ENCODE results near the gene SCN1B.

The SCN1B gene

DNA sequence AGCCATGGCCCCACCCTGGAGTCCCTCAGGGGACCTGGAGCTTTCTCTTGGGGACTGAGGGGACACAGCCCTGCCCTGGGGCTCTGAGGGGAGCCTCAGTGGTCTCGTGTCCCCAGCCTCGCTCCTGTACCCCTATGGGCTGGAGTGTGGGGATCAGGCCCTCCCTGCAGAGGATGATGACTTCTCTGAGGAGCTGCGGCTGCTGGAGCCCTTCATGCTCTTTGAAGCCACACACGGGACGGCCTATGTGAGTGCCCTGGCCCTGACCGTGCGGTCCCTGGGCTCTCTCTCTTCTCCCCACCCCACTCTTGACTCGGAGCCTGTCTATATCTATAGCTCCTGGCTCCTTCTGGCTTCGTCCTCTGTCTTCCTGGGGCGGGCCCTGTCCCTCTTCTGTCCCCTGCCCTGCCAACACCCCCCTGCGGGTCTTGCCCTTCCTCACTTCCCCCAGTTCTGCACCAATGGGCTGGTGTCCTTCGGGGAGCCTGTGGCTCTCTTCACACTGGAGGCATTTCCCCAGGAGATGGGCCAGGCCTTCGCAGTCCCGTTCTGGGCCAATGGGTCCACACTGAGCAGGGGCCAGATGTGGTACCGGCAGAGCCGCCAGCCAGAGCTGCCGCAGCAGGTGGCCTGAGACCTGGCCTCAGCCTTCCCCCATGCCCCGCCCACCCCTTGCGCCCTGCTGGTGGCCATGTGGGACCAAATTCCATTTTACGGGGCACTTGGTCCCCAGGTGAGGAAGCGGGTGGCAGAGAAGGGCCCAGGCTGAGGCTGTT lies 44.3 kb downstream of the SCN1B start:
- no peak for DNase-seq (ENCODE audit: low spot score)

DNA sequence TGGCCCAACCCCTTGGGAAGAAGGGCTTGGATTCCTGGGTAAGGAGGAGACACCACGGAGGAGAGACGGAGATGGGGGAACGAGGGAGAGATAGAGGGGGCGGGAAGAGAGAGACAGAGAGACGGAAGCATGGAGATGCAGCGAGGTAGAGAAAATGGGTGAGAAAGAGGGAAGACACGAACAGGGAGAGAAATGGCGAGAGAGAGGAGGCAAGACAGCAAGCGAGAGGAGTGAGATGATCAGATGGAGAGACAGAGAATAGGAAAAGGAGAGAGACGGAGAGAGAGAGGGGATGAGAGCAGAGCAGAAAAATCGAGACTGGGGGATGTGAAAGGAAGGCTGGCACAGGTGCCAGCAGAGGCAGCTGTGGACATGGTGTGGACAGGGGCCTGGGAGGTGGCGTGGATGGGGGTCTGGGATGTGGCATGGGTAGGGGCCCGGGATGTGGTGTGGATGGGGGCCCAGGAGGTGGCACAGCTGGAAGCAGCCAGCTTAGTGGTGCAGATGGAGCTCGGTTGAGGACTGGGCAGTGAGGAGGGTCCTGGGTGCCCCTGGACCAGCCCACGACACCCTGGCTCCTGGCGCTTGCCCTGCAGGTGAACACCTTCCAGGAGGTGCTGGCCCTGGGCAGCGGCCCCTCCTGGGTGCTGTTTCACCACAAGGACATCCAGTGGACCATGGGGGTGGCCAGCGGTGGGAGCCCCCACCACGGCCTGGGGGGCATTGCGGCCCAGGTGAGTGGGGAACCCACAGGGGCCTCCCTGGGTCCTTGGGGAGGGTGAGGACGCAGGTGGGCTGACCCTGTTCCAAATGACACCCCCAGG lies 45.1 kb downstream of the SCN1B start:
- DNase-seq (ENCODE audit: low spot score), result no peak

DNA sequence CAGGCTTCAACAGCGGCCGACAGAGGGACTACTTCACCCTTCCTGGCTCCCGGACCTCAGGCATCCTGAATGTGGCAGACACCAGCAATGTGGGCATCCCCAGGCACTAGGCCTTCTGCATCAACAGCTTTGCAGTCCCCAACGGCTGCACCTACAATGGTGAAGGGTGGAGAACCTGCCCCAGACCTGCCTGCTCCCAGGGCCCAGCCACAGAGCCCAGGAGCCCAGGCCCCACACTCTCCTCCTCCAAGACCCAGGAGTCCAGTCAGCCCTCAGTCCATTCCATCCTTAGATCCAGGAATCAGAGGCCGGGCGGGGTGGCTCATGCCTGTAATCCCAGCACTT lies 45.7 kb downstream of the SCN1B start:
- DNase-seq (ENCODE audit: low spot score), result no peak

DNA sequence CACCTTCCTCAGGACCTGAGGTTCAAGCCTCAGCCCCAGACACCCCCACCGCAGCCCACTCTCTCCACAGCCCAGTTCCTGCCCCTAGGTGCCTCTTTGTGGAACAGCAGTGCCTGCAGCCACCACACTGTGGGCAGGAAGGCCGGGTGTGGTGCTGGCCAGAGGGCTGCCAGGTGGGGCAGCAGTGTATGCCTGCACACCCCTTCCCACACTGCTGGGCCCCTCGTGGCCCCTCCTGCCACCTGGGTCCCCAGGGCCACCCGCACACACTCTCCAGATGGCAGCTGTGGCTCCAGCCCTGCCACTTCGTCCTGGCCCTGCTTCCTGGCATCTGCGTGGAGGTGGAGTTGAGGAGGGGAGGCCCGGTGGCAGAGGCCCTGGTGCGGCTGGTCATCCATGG lies 46.4 kb downstream of the SCN1B start:
- DNase-seq (ENCODE audit: low spot score), result no peak

DNA sequence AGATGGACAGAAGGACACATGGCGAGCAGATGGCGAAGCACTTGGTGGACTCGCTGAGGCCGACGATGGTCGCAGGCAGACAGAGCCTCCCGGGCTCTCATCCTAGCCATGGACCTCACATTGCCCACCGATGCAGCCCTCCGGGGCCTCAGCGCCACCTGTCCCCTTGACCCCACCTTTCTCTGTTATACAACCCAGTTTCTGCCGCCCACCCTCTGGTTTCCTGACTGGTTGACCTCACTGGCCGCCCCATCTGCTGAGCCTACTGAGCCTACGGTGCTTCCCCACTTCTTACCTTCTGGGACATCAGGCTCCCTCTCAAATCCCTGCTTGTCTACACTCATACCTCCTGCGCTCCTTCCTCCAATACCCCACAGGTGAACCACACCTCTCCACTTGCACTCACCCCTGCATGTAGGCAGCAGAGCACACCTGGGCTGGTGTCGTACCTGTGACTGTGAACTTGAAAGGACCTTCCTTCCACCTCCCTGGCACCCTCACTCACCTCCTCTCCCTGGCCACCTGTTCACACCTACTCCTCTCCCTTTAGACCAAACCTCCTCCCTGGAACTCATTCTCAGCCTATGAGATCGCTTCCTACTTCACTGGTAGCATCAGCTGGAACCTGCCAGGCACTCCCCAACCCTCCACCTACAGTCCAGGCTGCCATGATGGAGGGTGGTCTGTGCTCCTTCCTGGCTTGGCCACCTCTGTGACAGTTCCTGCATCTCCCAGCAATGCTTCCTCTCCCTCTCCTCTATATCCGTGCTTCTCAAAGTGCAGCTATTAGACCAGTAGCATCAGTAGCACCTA lies 47.3 kb downstream of the SCN1B start:
- no peak for DNase-seq (ENCODE audit: low spot score)

DNA sequence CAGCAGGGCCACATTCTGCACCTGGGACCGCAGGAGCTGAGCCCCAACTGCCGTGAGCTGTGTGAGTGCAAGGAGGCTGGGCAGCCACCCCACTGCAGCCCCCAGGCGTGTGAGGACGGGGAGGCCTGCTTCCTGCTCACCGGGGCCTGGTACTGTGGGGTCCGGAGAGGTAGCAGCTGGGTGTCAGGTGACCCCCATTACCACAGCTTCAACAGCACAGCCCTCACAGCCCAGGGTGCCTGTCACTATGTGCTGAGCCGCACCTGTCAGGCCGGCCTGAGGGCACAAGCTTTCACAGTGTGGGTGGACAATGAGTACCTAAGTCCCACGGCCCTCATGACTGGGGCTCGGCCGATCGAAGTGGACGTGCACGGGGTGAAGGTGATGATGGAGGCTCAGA lies 49.6 kb downstream of the SCN1B start:
- DNase-seq (ENCODE audit: low spot score), result no peak

DNA sequence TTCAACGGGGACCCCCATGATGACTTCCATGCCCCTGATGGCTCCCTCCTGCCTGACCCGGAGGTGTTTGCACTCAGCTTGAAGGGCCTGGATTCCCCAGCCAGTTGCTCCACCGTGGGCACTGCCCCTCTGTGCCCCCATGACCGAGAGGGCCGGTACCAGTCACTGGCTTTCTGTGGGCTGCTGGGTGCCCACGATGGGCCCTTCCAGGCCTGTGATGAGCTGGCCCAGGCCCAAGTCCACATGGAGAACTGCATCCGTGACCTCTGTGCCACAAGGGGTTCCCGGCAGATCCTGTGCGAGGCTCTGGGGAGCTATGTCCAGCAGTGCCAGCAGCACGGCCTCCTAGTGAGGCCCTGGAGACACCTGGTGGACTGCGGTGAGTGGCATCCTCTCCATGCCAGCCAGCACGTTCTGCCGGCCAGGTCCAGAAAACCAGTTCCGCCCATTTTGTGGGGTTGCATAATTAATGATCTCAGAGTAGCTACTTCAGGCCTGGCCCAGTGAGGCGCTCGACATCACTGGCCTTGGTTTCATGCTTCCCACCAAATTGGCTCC lies 50.4 kb downstream of the SCN1B start:
- DNase-seq (ENCODE audit: low spot score), result no peak

DNA sequence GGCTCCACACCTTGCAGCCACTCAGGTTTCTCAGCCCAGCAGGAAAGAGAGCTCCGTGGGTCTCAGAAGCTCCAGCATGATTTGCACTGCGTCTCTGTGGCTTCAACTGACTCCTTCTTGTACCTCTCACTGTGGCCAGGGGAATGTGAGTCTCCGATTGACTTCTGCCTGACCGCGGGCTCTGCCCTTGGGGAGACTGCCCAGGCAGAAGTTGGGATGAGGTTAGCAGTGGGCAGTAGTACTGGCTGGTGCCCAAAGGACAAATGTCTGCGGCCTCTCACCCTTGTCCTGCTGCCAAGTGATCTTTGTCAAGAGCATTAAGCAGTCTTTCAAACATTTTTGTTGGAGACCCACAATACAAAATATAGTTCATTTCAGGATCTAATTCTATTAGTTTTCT lies 50.9 kb downstream of the SCN1B start:
- no peak for DNase-seq (ENCODE audit: low spot score)

DNA sequence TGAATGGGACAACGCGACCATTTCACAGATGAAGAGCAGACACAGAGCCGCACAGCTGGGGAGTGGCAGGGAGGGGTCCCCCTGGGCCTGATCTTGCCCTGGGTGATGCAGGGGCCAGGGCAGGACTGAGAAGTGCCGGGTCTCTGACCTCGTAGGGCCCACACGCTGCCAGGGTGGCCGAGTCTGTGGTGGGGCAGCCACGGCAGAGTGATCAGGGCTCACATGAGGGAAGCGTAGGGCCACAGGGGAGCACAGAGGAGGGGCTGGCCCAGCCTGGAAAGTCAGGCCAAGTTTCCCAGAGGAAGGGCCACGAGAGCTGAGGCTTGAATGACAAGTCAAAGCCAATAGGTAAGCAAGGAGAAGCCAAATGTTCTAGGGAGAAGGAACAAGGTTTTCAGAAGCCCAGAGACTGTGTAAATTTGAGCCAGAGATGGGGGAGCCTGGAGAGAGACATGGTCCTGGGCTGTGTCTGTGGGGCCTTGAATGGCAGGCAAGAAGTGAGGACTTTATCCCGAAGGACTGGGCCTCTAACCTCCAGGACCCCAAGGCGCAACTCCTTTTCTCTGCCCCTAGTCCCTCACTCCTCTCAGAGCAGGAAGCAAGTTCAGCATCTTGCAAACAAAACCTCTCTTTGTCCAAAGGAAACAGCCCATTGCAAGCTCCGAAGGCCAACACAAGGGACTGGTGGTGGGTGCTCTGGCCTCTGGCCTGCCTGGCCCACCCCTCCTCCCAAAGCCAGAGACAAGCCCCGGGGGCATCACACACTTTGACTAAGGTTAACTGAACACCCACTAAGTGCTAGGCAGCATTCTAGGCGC lies 53.6 kb downstream of the SCN1B start:
- DNase-seq (ENCODE audit: low spot score), result no peak

DNA sequence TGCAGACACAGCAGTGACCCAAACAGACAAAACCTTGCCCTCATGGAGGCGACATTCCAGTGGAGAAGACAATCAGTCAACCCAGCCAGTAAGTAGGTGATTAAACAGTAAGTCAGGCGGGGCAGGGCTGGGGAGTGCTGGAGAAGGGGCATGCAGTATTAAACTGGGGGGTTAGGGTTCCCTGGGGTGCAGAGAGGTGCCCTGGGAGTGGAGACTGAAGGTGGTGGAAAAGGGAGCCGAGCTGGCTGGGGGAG lies 54.2 kb downstream of the SCN1B start:
- no peak for DNase-seq (ENCODE audit: low spot score)

DNA sequence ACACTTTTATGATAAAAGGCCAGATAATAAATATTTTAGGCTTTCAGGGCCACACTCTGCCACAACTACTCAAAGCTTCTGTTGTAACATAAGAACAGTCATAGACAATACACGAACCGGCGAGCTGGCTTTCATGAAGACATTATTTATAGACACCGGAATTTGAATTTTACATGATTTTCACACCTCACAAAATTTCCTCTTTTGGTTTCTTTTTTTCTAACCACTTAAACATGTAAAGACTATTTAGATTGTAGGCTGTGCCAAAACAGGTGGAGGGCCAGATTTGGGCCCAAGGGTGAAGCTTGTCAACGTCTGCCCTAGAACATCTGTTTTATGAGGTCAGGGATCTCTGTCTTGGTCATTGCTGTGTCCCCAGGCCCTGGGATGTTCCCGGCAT lies 55.7 kb downstream of the SCN1B start:
- no peak for DNase-seq (ENCODE audit: low spot score)

DNA sequence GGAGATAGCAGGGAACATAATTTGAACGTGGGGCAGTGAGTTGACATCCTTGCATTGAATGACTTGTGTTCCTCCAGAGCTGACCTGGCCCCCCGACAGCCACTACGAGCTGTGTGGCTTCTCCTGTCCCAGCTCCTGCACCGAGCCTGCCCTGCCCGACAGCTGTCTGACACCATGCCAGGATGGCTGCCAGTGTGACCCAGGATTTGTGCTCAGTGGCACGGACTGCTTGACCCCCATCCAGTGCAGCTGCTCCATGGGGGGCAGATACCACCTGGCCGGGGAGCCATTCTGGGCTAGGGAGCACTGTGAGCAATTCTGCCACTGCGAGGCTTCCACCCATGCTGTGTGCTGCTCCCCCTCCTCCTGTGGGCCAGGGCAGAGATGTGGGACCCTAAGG lies 56.2 kb downstream of the SCN1B start:
- DNase-seq (ENCODE audit: low spot score), result no peak

DNA sequence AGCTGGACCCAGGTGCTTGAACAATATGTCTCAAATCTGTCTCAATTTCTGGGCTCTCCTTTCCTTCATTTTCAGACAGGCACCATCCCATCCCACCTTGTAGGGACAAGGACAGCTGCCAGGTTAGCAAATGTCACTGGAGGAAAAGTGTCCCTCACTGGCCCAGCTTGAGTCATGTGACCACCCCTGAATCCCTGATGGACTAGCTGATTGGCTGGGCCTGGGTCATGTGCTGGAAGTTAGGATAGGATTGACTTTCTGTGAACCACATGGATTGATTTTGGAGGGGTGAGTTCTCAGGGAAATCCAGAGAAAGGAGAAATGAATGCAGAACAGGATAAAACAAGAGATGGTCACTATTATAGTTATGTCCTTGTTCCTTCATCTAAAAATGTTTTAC lies 57.1 kb downstream of the SCN1B start:
- DNase-seq (ENCODE audit: low spot score), result no peak

DNA sequence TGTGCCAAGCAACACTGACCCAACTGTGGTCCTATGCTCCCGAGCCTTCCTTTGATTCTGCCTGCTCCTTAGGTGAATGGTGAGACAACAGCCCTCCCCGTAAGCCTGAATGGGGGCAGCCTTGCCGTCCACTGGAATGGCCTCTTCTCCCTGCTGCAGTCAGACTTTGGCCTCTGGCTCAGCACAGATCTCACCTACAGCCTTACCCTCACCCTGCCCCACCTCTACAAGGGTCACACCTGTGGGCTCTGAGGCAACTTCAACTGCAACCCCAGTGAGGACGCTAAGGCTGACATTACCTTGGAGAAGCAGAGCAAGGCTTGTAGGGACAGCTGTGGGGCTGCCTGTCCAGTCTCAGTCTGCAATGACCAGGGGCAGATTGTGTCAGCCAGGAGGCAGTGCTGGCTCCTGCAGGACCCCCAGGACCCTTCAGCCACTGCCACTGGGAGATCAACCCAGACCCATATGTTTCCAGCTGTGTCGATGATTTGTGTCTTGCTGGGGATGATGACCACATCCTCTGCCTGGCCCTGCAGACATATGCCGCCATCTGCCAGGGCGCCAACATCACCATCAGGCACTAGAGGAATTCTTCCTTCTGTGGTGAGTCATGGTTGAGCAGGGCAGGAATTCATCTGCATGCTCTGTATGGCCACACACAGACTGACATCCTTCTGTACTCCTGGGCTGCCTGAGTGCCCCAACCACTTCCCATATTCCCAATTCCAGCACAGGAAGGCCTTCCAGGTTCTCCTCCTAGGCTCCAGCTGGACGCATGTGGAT lies 58.1 kb downstream of the SCN1B start:
- DNase-seq (ENCODE audit: low spot score), result peak; percentile 12

DNA sequence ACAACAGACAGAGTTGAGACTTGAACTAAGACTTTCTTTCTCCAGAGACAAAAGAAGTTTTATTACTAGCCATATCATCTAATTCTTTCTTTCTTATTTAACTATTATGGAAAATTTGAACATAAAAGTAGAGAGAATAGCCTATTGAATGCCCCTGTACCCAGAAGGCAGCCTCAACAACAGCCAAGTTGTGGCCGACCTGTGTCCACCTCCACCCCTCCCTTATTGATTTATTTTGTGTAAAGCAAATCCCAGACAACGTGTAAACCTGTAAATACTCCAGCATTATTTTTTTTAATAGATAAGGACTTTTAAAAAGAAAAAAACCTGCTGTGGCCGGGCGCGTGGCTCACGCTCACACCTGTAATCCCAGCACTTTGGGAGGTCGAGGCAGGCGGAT lies 59.3 kb downstream of the SCN1B start:
- no peak for DNase-seq (ENCODE audit: low spot score)

All from LoVo (cell line).